Breast epithelium (tissue), 4 donors: ENCODE data around the gene HMGB3. TPM values are rescaled to one million over a fixed set of nuclear protein-coding genes. Genes with fewer than 3 reads are reported as not detected.

Source experiments
- DNase-seq, 2 donors: peaks; one replicate each; pipeline ENCODE4 v3.0.0-alpha.2; 2019; ENCODE audit warnings: low spot score in 2 of 2
- H3K27ac ChIP-seq, 2 donors: fragments of 200-600 bp; sonication (generic) in 1 of 2; one replicate each; pipeline ENCODE4 v1.5.1; 2016 to 2019; ENCODE audit warnings: mild to moderate bottlenecking in 1 of 2
- H3K27me3 ChIP-seq, 2 donors: fragments of 200-600 bp; sonication (generic) in 1 of 2; one replicate each; pipeline versions ENCODE4 v1.5.1 to v1.6.0; 2017 to 2019; ENCODE audit warnings: control low read depth in 1 of 2, mild to moderate bottlenecking in 1 of 2
- H3K36me3 ChIP-seq: fragments of 200-600 bp; one replicate; pipeline ENCODE4 v1.5.1; 2019
- H3K4me1 ChIP-seq, 2 donors: fragments of 200-600 bp; sonication (generic); one replicate each; pipeline ENCODE4 v1.5.1; 2016 to 2019; ENCODE audit warnings: control low read depth in 1 of 2
- H3K4me3 ChIP-seq, 3 donors: fragments of 200-600 bp; sonication (generic); 1 replicate in 2 of 3; 2 replicates in 1 of 3; pipeline ENCODE4 v1.5.1; 2016 to 2019; ENCODE audit warnings: mild to moderate bottlenecking in 3 of 3, moderate library complexity in 2 of 3
- H3K9me3 ChIP-seq, 2 donors: fragments of 200-600 bp; sonication (generic) in 1 of 2; one replicate each; pipeline ENCODE4 v1.5.1; 2016 to 2019; ENCODE audit warnings: control low read depth in 1 of 2
- CTCF ChIP-seq, 3 donors: fragments of 450-650 bp; IDR thresholded peaks; one replicate each; pipeline ENCODE4 v1.5.1; 2016 to 2017; ENCODE audit warnings: antibody characterized with exemption in 3 of 3, mild to moderate bottlenecking in 3 of 3, moderate library complexity in 3 of 3
- POLR2A ChIP-seq: fragments of 450-650 bp; IDR thresholded peaks from one replicate; pipeline ENCODE4 v1.6.1; 2016; ENCODE audit warnings: antibody characterized with exemption, mild to moderate bottlenecking, moderate library complexity
- POLR2AphosphoS5 ChIP-seq, 3 donors: sonication (generic); formaldehyde crosslinking; IDR thresholded peaks; one replicate each; pipeline ENCODE4 v1.6.1; 2017; ENCODE audit warnings: antibody characterized with exemption in 3 of 3
- intact Hi-C: fragments of 100-400 bp; cut with DNase I; formaldehyde crosslinking; loops from one replicate; pipeline ENCODE4 v1.15.1; 2023; ENCODE audit warnings: low total_unique reads
- total RNA-seq, 3 donors: library from RNA; depleted of rRNA; stranded (reverse); fragments of >200 nt; gene quantifications; one replicate each; pipeline ENCODE4 v1.1.0, GENCODE V29; 2016

HMGB3 gene
- total RNA-seq, 3 donors from 2014 or later, result 2.5 to 6.2 (median 2.7) TPM

- no peak for TF ChIP-seq POLR2A
- TF ChIP-seq CTCF (IDR thresholded peaks at IDR 0.05), result no peak
- TF ChIP-seq POLR2AphosphoS5 (IDR thresholded peaks at IDR 0.05), result no peak
- H3K27ac ChIP-seq, result no peak overlapping the region
- intact Hi-C loops, result no loop called here
Measured at GRCh38 chrX:151004085-151004484, 20.9 kb downstream of the HMGB3 start.

GRCh38 chrX:151006410-151007109, 23.4 kb downstream of the HMGB3 start:
- no peak for DNase-seq
- intact Hi-C loops, result no loop called here
- TF ChIP-seq POLR2A, result no peak
- no peak for TF ChIP-seq POLR2AphosphoS5 (IDR thresholded peaks at IDR 0.05)
- TF ChIP-seq CTCF (IDR thresholded peaks at IDR 0.05), result no peak
- peaks cover 0 to 18% of the 10 kb centered on the region in 2 donors for H3K27me3 ChIP-seq
- H3K4me3 ChIP-seq, result no peak overlapping the region
- no peaks in the 10 kb centered on the region for H3K4me1 ChIP-seq
- H3K27ac ChIP-seq, result no peak overlapping the region
- no peaks in the 10 kb centered on the region for H3K36me3 ChIP-seq
- peaks cover 0 to 7% of the 10 kb centered on the region in 2 donors for H3K9me3 ChIP-seq

More at GRCh38 chrX:151004085-151004484, 20.9 kb downstream of the HMGB3 start:
- DNase-seq, result no peak
- H3K4me1 ChIP-seq, result no peaks in the 10 kb centered on the region
- no peak overlapping the region for H3K4me3 ChIP-seq
- H3K27me3 ChIP-seq, result peaks cover 0 to 12% of the 10 kb centered on the region in 2 donors
- H3K36me3 ChIP-seq, result no peaks in the 10 kb centered on the region
- H3K9me3 ChIP-seq, result peaks cover 0 to 7% of the 10 kb centered on the region in 2 donors

GRCh38 chrX:151009582-151009981, 26.4 kb downstream of the HMGB3 start:
- Histone ChIP-seq H3K9me3 (peaks cover 5 to 19% of the 10 kb centered on the region in 2 donors), H3K36me3 (no peaks in the 10 kb centered on the region), H3K4me1 (no peaks in the 10 kb centered on the region), H3K27me3 (peaks cover 0 to 11% of the 10 kb centered on the region in 2 donors), H3K27ac (no peak overlapping the region), H3K4me3 (no peak overlapping the region)
- DNase-seq, result no peak
- intact Hi-C loops, result no loop called here
- no peak for TF ChIP-seq POLR2AphosphoS5 (IDR thresholded peaks at IDR 0.05)
- TF ChIP-seq POLR2A, result no peak
- TF ChIP-seq CTCF (IDR thresholded peaks at IDR 0.05), result no peak

GRCh38 chrX:151013164-151013743, 30.1 kb downstream of the HMGB3 start:
- TF ChIP-seq CTCF (IDR thresholded peaks at IDR 0.05) (no peak), POLR2AphosphoS5 (IDR thresholded peaks at IDR 0.05) (no peak), POLR2A (no peak)
- peaks cover 5 to 12% of the 10 kb centered on the region in 2 donors for H3K9me3 ChIP-seq
- H3K4me1 ChIP-seq, result no peaks in the 10 kb centered on the region
- peaks cover 0 to 6% of the 10 kb centered on the region in 2 donors for H3K27me3 ChIP-seq
- intact Hi-C loops, result no loop called here
- H3K4me3 ChIP-seq, result no peak overlapping the region
- H3K27ac ChIP-seq, result no peak overlapping the region
- no peak for DNase-seq
- no peaks in the 10 kb centered on the region for H3K36me3 ChIP-seq

GRCh38 chrX:151015684-151016083, 32.5 kb downstream of the HMGB3 start:
- no peak for TF ChIP-seq CTCF (IDR thresholded peaks at IDR 0.05)
- TF ChIP-seq POLR2AphosphoS5 (IDR thresholded peaks at IDR 0.05), result no peak
- TF ChIP-seq POLR2A, result no peak
- intact Hi-C loops, result no loop called here
- H3K27ac ChIP-seq, result no peak overlapping the region

More at GRCh38 chrX:151015684-151016083, 32.5 kb downstream of the HMGB3 start:
- DNase-seq, result no peak
- Histone ChIP-seq H3K27me3 (no peaks in the 10 kb centered on the region), H3K4me1 (no peaks in the 10 kb centered on the region), H3K9me3 (peaks cover 5 to 12% of the 10 kb centered on the region in 2 donors), H3K4me3 (no peak overlapping the region), H3K36me3 (no peaks in the 10 kb centered on the region)
